Thymus (tissue), 11 donors: Measurements from ENCODE around the gene CCDC106. TPM values are rescaled to one million over a fixed set of nuclear protein-coding genes. Genes with fewer than 3 reads are reported as not detected.

ENCODE experiments used
- DNase-seq, 9 donors: peaks; one replicate each; pipeline ENCODE4 v3.0.0-alpha.2; 2013; ENCODE audit warnings: low spot score in 9 of 9, low read depth in 6 of 9, missing footprints in 1 of 9
- H3K27ac ChIP-seq, 2 donors: one replicate each; pipeline ENCODE4 v1.5.1; 2013; ENCODE audit warnings: control low read depth in 1 of 2, low read depth in 1 of 2, low read length in 1 of 2, mild to moderate bottlenecking in 1 of 2, moderate library complexity in 1 of 2
- H3K27me3 ChIP-seq, 2 donors: one replicate each; pipeline ENCODE4 v1.5.1; 2013; ENCODE audit warnings: low read length in 1 of 2; ENCODE audit not compliant: control insufficient read depth in 2 of 2, insufficient read depth in 1 of 2
- H3K36me3 ChIP-seq, 2 donors: one replicate each; pipeline ENCODE4 v1.5.1; 2013; ENCODE audit warnings: low read length in 1 of 2, mild to moderate bottlenecking in 1 of 2, moderate library complexity in 1 of 2; ENCODE audit not compliant: control insufficient read depth in 2 of 2, insufficient read depth in 2 of 2
- H3K4me1 ChIP-seq, 2 donors: one replicate each; pipeline ENCODE4 v1.5.1; 2013; ENCODE audit warnings: low read length in 2 of 2; ENCODE audit not compliant: control insufficient read depth in 2 of 2, insufficient read depth in 2 of 2
- H3K4me3 ChIP-seq, 2 donors: one replicate each; pipeline ENCODE4 v1.5.1; 2013; ENCODE audit warnings: low read length in 2 of 2, control low read depth in 1 of 2, mild to moderate bottlenecking in 1 of 2
- H3K9me3 ChIP-seq, 2 donors: one replicate each; pipeline ENCODE4 v1.5.1; 2013; ENCODE audit warnings: low read length in 1 of 2, mild to moderate bottlenecking in 1 of 2; ENCODE audit not compliant: control insufficient read depth in 2 of 2, insufficient read depth in 1 of 2
- WGBS: extraction: QIAGEN DNeasy Blood & Tissue Kit; methylation state at CpG from one replicate; pipeline ENCODE4 v1.1.7; 2013; 5-methylcytosine and 5-hydroxymethylcytosine counted together
- polyA plus RNA-seq: library from polyadenylated mRNA; stranded (reverse); fragments of 200-250 nt; gene quantifications from one replicate; pipeline ENCODE4 v1.2.3, GENCODE V29; 2013
- total RNA-seq: library from RNA; stranded (reverse); fragments of 120-200 nt; gene quantifications from one replicate; pipeline ENCODE4 v1.2.4, GENCODE V29; 2013
- donor health status: healthy.

The CCDC106 gene
- total and polyA plus RNA-seq, 2 donors, result 6.2 to 17.2 TPM

DNA sequence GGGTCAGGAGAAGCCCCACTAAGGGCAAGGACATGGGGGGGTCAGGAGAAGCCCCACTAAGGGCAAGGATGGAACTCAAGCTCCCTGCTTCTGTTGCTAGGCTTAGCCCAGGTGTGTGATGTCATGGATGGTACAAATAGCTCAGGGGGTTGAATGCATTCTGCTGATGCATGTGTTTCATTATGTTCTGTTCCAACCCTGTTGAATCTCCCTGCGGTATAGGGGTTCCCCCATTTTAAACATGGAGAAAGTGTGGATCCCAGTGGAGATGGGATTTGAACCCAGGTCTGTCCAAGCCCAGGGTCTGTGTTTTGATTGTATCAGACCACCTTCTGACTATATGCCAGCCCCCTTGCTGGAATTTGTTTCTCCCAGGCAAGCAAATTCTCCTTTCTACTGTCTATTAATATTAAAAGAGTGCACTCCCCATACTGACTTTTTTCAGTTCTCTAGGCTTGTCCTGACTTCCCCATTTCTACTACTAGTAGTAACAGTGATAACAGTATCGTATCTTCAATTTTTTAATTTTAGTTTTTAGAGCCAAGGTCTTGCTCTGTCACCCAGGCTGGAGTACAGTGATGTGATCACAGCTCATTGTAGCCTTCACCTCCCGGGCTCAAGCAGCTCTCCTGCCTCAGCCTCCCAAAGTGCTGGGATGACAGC lies 35.9 kb upstream of the CCDC106 start:
- H3K4me1 ChIP-seq, result peaks cover 0 to 1% of the 10 kb centered on the region in 2 donors
- H3K36me3 ChIP-seq, result peaks cover 19 to 47% of the 10 kb centered on the region in 2 donors
- 98% methylated on average over 3 of the region's 3 CpGs for WGBS
- no peak overlapping the region for H3K27ac ChIP-seq
- H3K27me3 ChIP-seq, result no peaks in the 10 kb centered on the region
- no peaks in the 10 kb centered on the region for H3K9me3 ChIP-seq
- H3K4me3 ChIP-seq, result no peak overlapping the region
- DNase-seq, result no peak

DNA sequence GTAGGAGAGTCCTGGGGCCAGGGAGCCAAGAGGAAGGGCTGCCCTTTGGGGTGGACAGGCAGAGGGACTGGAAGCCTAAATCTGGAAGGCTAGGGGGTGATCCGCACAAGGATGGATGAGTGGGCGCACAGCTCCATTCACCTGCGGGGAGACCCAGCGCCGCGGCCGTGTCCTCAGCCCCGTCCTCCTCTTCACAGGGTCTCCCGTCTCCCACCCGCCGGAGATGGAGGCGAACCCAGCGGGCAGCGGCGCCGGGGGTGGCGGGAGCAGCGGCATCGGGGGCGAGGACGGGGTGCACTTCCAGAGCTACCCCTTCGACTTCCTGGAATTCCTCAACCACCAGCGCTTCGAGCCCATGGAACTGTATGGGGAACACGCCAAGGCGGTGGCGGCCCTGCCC lies 34.6 kb upstream of the CCDC106 start:
- peaks cover 25 to 53% of the 10 kb centered on the region in 2 donors for H3K36me3 ChIP-seq
- H3K27me3 ChIP-seq, result no peaks in the 10 kb centered on the region
- no peak overlapping the region for H3K4me3 ChIP-seq
- H3K9me3 ChIP-seq, result no peaks in the 10 kb centered on the region
- H3K4me1 ChIP-seq, result no peaks in the 10 kb centered on the region
- 98% methylated on average over 27 of the region's 27 CpGs for WGBS
- DNase-seq, result no peak
- H3K27ac ChIP-seq, result no peak overlapping the region

DNA sequence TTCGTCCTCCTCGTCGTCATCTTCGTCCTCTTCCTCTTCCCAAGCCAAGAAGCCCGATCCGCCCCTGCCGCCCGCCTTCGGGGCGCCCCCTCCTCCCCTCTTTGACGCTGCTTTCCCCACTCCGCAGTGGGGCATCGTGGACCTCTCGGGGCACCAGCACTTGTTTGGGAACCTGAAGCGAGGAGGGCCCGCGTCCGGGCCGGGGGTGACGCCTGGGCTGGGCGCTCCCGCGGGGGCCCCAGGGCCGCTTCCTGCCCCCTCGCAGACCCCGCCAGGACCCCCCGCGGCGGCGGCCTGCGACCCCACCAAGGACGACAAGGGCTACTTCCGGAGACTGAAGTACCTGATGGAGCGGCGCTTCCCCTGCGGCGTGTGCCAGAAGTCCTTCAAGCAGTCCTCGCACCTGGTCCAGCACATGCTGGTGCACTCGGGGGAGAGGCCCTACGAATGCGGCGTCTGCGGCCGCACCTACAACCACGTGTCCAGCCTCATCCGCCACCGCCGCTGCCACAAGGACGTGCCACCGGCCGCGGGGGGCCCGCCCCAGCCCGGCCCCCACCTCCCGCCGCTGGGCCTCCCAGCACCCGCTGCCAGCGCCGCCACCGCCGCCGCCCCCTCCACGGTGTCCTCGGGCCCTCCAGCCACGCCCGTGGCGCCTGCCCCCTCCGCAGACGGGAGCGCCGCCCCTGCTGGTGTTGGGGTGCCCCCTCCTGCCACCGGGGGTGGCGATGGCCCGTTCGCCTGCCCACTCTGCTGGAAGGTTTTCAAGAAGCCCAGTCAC lies 33.9 kb upstream of the CCDC106 start:
- DNase-seq, result no peak
- no peak overlapping the region for H3K4me3 ChIP-seq
- H3K36me3 ChIP-seq, result peaks cover 25 to 53% of the 10 kb centered on the region in 2 donors
- no peaks in the 10 kb centered on the region for H3K9me3 ChIP-seq
- WGBS, result 98% methylated on average over 75 of the region's 75 CpGs
- H3K27me3 ChIP-seq, result no peaks in the 10 kb centered on the region
- no peaks in the 10 kb centered on the region for H3K4me1 ChIP-seq
- H3K27ac ChIP-seq, result no peak overlapping the region

DNA sequence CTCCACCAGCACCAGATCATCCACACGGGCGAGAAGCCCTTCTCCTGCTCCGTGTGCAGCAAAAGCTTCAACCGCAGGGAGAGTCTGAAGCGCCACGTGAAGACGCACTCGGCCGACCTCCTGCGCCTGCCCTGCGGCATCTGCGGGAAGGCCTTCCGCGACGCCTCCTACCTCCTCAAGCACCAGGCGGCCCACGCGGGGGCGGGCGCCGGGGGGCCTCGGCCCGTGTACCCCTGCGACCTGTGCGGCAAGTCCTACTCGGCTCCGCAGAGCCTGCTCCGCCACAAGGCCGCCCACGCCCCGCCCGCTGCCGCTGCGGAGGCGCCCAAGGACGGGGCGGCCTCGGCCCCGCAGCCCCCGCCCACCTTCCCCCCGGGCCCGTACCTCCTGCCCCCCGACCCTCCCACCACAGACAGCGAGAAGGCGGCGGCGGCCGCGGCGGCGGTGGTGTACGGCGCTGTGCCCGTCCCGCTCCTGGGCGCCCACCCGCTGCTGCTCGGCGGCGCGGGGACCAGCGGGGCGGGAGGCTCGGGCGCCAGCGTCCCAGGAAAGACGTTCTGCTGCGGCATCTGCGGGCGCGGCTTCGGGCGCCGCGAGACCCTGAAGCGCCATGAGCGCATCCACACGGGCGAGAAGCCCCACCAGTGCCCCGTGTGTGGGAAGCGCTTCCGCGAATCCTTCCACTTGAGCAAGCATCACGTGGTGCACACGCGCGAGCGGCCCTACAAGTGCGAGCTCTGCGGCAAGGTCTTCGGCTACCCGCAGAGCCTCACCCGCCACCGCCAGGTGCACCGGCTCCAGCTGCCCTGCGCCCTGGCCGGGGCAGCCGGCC lies 33.1 kb upstream of the CCDC106 start:
- WGBS, result 98% methylated on average over 98 of the region's 98 CpGs
- peaks cover 0 to 4% of the 10 kb centered on the region in 2 donors for H3K4me1 ChIP-seq
- H3K27ac ChIP-seq, result no peak overlapping the region
- no peaks in the 10 kb centered on the region for H3K9me3 ChIP-seq
- no peaks in the 10 kb centered on the region for H3K27me3 ChIP-seq
- no peak for DNase-seq
- no peak overlapping the region for H3K4me3 ChIP-seq
- H3K36me3 ChIP-seq, result peaks cover 17 to 46% of the 10 kb centered on the region in 2 donors

DNA sequence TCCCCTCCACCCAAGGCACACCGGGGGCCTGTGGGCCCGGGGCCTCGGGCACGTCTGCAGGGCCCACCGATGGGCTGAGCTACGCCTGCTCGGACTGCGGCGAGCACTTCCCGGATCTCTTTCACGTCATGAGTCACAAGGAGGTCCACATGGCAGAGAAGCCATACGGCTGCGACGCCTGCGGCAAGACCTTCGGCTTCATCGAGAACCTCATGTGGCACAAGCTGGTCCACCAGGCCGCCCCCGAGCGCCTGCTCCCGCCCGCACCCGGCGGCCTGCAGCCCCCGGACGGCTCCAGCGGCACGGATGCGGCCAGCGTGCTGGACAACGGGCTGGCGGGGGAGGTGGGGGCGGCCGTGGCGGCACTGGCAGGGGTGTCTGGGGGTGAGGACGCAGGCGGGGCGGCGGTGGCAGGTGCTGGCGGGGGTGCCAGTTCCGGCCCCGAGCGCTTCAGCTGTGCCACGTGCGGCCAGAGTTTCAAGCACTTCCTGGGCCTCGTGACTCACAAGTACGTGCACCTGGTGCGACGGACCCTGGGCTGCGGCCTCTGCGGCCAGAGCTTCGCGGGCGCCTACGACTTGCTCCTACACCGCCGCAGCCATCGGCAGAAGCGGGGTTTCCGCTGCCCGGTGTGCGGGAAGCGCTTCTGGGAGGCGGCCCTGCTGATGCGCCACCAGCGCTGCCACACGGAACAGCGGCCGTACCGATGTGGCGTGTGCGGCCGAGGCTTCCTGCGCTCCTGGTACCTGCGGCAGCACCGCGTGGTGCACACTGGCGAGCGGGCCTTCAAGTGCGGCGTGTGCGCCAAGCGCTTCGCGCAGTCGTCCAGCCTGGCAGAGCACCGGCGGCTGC lies 32.2 kb upstream of the CCDC106 start:
- Histone ChIP-seq H3K4me1 (peaks cover 2 to 13% of the 10 kb centered on the region in 2 donors), H3K9me3 (no peaks in the 10 kb centered on the region), H3K27me3 (no peaks in the 10 kb centered on the region), H3K36me3 (peaks cover 16 to 46% of the 10 kb centered on the region in 2 donors), H3K4me3 (no peak overlapping the region), H3K27ac (no peak overlapping the region)
- no peak for DNase-seq
- WGBS, result 98% methylated on average over 88 of the region's 88 CpGs

DNA sequence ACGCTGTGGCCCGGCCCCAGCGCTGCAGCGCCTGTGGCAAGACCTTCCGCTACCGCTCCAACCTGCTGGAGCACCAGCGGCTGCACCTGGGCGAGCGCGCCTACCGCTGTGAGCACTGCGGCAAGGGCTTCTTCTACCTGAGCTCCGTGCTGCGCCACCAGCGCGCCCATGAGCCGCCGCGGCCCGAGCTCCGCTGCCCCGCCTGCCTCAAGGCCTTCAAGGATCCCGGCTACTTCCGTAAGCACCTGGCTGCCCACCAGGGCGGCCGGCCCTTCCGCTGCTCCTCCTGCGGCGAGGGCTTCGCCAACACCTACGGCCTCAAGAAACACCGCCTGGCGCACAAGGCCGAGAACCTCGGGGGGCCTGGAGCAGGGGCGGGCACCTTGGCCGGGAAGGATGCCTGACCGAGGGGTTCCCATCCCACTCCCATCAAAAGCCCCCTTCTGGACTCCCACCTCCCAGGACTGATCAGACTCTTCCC lies 31.6 kb upstream of the CCDC106 start:
- Histone ChIP-seq H3K4me1 (peaks cover 2 to 18% of the 10 kb centered on the region in 2 donors), H3K27me3 (no peaks in the 10 kb centered on the region), H3K4me3 (no peak overlapping the region), H3K9me3 (no peaks in the 10 kb centered on the region), H3K36me3 (peaks cover 18 to 49% of the 10 kb centered on the region in 2 donors), H3K27ac (no peak overlapping the region)
- no peak for DNase-seq
- 99% methylated on average over 38 of the region's 38 CpGs for whole genome bisulfite sequencing

DNA sequence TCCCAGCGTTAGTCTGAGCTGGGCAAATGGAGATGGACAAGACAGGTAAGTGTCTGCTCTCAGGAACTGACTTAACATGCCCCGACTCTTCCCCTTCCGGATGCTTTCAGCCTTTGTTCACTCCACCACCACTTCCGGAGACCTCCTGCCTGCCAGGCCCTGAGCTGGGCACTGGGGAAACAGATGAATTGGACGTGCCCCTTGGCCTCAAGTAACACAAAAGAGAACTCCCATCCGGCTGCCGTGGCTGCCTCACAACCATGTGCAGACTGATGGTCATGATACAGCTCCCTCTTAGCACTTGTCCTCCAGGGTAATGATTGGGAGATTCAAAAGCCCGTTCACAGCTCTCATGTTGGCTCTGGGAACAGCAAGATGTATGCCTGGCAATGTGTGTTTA lies 30.6 kb upstream of the CCDC106 start:
- H3K9me3 ChIP-seq, result no peaks in the 10 kb centered on the region
- peaks cover 20 to 58% of the 10 kb centered on the region in 2 donors for H3K36me3 ChIP-seq
- no peak overlapping the region for H3K27ac ChIP-seq
- H3K4me3 ChIP-seq, result no peak overlapping the region
- H3K4me1 ChIP-seq, result peaks cover 2 to 18% of the 10 kb centered on the region in 2 donors
- WGBS, result 99% methylated on average over 8 of the region's 8 CpGs
- no peaks in the 10 kb centered on the region for H3K27me3 ChIP-seq
- no peak for DNase-seq

DNA sequence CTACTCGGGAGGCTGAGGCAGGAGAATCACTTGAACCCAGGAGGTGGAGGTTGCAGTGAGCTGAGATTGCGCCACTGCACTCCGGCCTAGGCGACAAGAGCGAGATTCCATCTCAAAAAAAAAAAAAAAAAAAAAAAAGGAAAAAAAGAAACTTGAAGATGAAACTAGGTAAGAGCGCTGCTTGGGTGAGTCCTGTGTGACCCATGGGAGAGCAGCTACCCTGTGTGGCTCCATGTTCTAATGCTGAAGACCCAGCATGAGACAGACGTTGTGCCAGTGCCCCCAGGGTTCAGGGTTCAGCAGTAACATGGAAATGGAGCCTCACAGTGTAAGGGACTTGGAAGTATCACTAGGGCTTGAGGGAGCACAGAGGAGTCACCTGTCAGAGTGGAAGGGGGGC lies 29.6 kb upstream of the CCDC106 start:
- H3K27ac ChIP-seq, result no peak overlapping the region
- H3K4me1 ChIP-seq, result peaks cover 2 to 18% of the 10 kb centered on the region in 2 donors
- 97% methylated on average over 7 of the region's 7 CpGs for whole genome bisulfite sequencing
- no peaks in the 10 kb centered on the region for H3K9me3 ChIP-seq
- peaks cover 20 to 54% of the 10 kb centered on the region in 2 donors for H3K36me3 ChIP-seq
- no peak for DNase-seq
- no peak overlapping the region for H3K4me3 ChIP-seq
- H3K27me3 ChIP-seq, result no peaks in the 10 kb centered on the region
